H1 (cell line): ENCODE results near the gene TAF3. TPM values are rescaled to one million over a fixed set of nuclear protein-coding genes. Genes with fewer than 3 reads are reported as not detected.

Experiments used
- CTCF ChIA-PET: fragments of 300-600 bp; sonication (Branson Sonifier 250); formaldehyde crosslinking; loops from one replicate; lab custom pipeline; 2021; ENCODE audit not compliant: partially characterized antibody; lab: Charles Lee
- POLR2A ChIA-PET: fragments of 300-600 bp; sonication (Branson Sonifier 250); formaldehyde crosslinking; loops from one replicate; lab custom pipeline; 2021; ENCODE audit warnings: inconsistent platforms; ENCODE audit not compliant: partially characterized antibody; lab: Charles Lee
- DNase-seq, 2 experiments: peaks; one replicate each; pipeline versions ENCODE4 v3.0.0 to v3.0.0-alpha.2; 2010 to 2022; ENCODE audit warnings: low spot score in 2 of 2, low read depth in 1 of 2, mixed read lengths in 1 of 2
- FAIRE-seq: peaks from 2 replicates; lab custom pipeline; 2011; peaks lifted over from hg19 to GRCh38; lab: Jason Lieb, UNC
- H2AFZ ChIP-seq: 2 replicates; pipeline ENCODE4 v1.8.1; 2012; ENCODE audit warnings: low read length, inconsistent platforms
- H2AK5ac ChIP-seq: 2 replicates; pipeline ENCODE4 v1.6.1; 2013; ENCODE audit warnings: low read depth, low read length
- H2BK120ac ChIP-seq: replicated peaks from 2 replicates; pipeline ENCODE3; 2013; ENCODE audit warnings: low read depth, low read length, inconsistent platforms
- H2BK12ac ChIP-seq: 2 replicates; pipeline ENCODE4 v1.6.1; 2013; ENCODE audit warnings: low read depth, low read length
- H2BK15ac ChIP-seq: 2 replicates; pipeline ENCODE4 v1.6.1; 2013; ENCODE audit warnings: low read length
- H2BK20ac ChIP-seq: 2 replicates; pipeline ENCODE4 v1.6.1; 2013; ENCODE audit warnings: low read length
- H2BK5ac ChIP-seq: 2 replicates; pipeline ENCODE4 v1.6.1; 2013; ENCODE audit warnings: low read depth, low read length
- H3K14ac ChIP-seq: 2 replicates; pipeline ENCODE4 v1.6.1; 2013; ENCODE audit warnings: inconsistent platforms; ENCODE audit not compliant: insufficient read length
- H3K18ac ChIP-seq: 2 replicates; pipeline ENCODE4 v1.6.1; 2013; ENCODE audit warnings: low read length; ENCODE audit errors: extremely low read depth
- H3K23ac ChIP-seq: 2 replicates; pipeline ENCODE4 v1.6.1; 2013; ENCODE audit warnings: inconsistent platforms; ENCODE audit not compliant: insufficient read length
- H3K23me2 ChIP-seq: 2 replicates; pipeline ENCODE4 v1.6.1; 2013; ENCODE audit warnings: low read depth, low read length
- H3K27ac ChIP-seq: 2 replicates; pipeline ENCODE4 v1.6.1; 2011; ENCODE audit warnings: low read depth, low read length, inconsistent platforms
- H3K27me3 ChIP-seq, 4 experiments: replicated peaks in 1 of 4; 1 replicate in 1 of 4; 2 replicates in 3 of 4; pipeline versions ENCODE4 v1.6.1 to v1.8.1; 2011 to 2013; ENCODE audit warnings: low read length in 3 of 4, mild to moderate bottlenecking in 3 of 4, inconsistent platforms in 2 of 4, mixed read lengths in 2 of 4, moderate library complexity in 1 of 4; ENCODE audit not compliant: control insufficient read depth in 3 of 4, insufficient read depth in 3 of 4; ENCODE audit errors: extremely low read depth in 1 of 4
- H3K36me3 ChIP-seq, 4 experiments: 2 replicates each; pipeline versions ENCODE4 v1.6.1 to v1.8.1; 2011 to 2013; ENCODE audit warnings: mild to moderate bottlenecking in 4 of 4, low read length in 3 of 4, moderate library complexity in 2 of 4, control low read depth in 1 of 4, inconsistent platforms in 1 of 4; ENCODE audit not compliant: insufficient read depth in 4 of 4, control insufficient read depth in 2 of 4
- H3K4ac ChIP-seq: replicated peaks from 2 replicates; pipeline ENCODE3; 2013; ENCODE audit warnings: low read length, low read depth, mixed read lengths, inconsistent platforms; ENCODE audit not compliant: insufficient read length
- H3K4me1 ChIP-seq, 4 experiments: replicated peaks in 1 of 4; 1 replicate in 1 of 4; 2 replicates in 3 of 4; pipeline versions ENCODE4 v1.6.1 to v1.8.1; 2011 to 2013; ENCODE audit warnings: low read length in 3 of 4, inconsistent platforms in 2 of 4, mixed read lengths in 1 of 4; ENCODE audit not compliant: insufficient read depth in 4 of 4, control insufficient read depth in 3 of 4
- H3K4me2 ChIP-seq, 2 experiments: 2 replicates each; pipeline versions ENCODE4 v1.6.1 to v1.8.1; 2011 to 2013; ENCODE audit warnings: low read depth in 2 of 2, low read length in 2 of 2, control low read depth in 1 of 2, inconsistent platforms in 1 of 2, mild to moderate bottlenecking in 1 of 2; ENCODE audit not compliant: insufficient read depth in 1 of 2
- H3K4me3 ChIP-seq, 4 experiments: fragments of 200-600, 300-600 bp in 1 of 4; sonication (generic), shearing (Covaris generic), sonication (Bioruptor Twin) in 1 of 4; 2 replicates each; pipeline versions ENCODE4 v1.5.1 to v1.8.1; 2011 to 2016; ENCODE audit warnings: low read length in 4 of 4, low read depth in 3 of 4, control low read depth in 2 of 4, inconsistent platforms in 2 of 4, mild to moderate bottlenecking in 2 of 4, mixed read lengths in 1 of 4, moderate library complexity in 1 of 4; ENCODE audit not compliant: insufficient read depth in 2 of 4; ENCODE audit errors: extremely low read depth in 1 of 4
- H3K56ac ChIP-seq: replicated peaks from 2 replicates; pipeline ENCODE3; 2013; ENCODE audit warnings: low read depth, mild to moderate bottlenecking, mixed read lengths, low read length, inconsistent platforms; ENCODE audit not compliant: insufficient read length
- H3K79me1 ChIP-seq: 2 replicates; pipeline ENCODE4 v1.6.1; 2013; ENCODE audit warnings: low read depth, low read length, control low read depth
- H3K79me2 ChIP-seq, 2 experiments: 2 replicates each; pipeline versions ENCODE4 v1.6.1 to v1.8.1; 2012 to 2013; ENCODE audit warnings: low read length in 2 of 2, mild to moderate bottlenecking in 2 of 2, inconsistent platforms in 1 of 2; ENCODE audit not compliant: insufficient read depth in 2 of 2, control insufficient read depth in 1 of 2
- H3K9ac ChIP-seq, 4 experiments: replicated peaks in 1 of 4; 1 replicate in 1 of 4; 2 replicates in 3 of 4; pipeline versions ENCODE4 v1.6.1 to v1.8.1; 2011 to 2013; ENCODE audit warnings: low read depth in 3 of 4, low read length in 3 of 4, control low read depth in 2 of 4, mild to moderate bottlenecking in 2 of 4, moderate library complexity in 2 of 4, inconsistent platforms in 1 of 4; ENCODE audit errors: extremely low read depth in 1 of 4
- H3K9me3 ChIP-seq, 2 experiments: 2 replicates each; pipeline versions ENCODE4 v1.6.1 to v1.8.1; 2012 to 2013; ENCODE audit warnings: mild to moderate bottlenecking in 2 of 2, moderate library complexity in 2 of 2, control low read depth in 1 of 2, inconsistent platforms in 1 of 2, low read depth in 1 of 2, low read length in 1 of 2, mixed read lengths in 1 of 2; ENCODE audit not compliant: insufficient read depth in 2 of 2
- H4K20me1 ChIP-seq, 2 experiments: replicated peaks in 1 of 2; 2 replicates each; pipeline versions ENCODE3 to v1.8.1; 2011 to 2013; ENCODE audit warnings: inconsistent platforms in 2 of 2, low read length in 2 of 2, mild to moderate bottlenecking in 1 of 2; ENCODE audit not compliant: insufficient read depth in 2 of 2, control insufficient read depth in 1 of 2
- H4K5ac ChIP-seq: 2 replicates; pipeline ENCODE4 v1.6.1; 2013; ENCODE audit warnings: low read length, low read depth, mixed read lengths, inconsistent platforms; ENCODE audit not compliant: insufficient read length
- H4K8ac ChIP-seq: 2 replicates; pipeline ENCODE4 v1.8.0; 2013; ENCODE audit warnings: mild to moderate bottlenecking, moderate library complexity, low read length, inconsistent platforms; ENCODE audit not compliant: insufficient read depth; ENCODE audit errors: extremely low read depth
- H4K91ac ChIP-seq: replicated peaks from 2 replicates; pipeline ENCODE3; 2013; ENCODE audit warnings: low read length, mixed read lengths, inconsistent platforms; ENCODE audit not compliant: insufficient read length
- CBX5 ChIP-seq: fragments of 300-800, 300-1000 bp; sonication (generic); IDR thresholded peaks from 2 replicates; pipeline ENCODE4 v1.7.1; 2016; ENCODE audit warnings: antibody characterized with exemption, low read length, low read depth
- CHD1 ChIP-seq: IDR thresholded peaks from 2 replicates; pipeline ENCODE4 v1.6.1; 2012; ENCODE audit warnings: low read depth, low read length, improper control_type of control experiment
- CREB1 ChIP-seq: IDR thresholded peaks from 2 replicates; pipeline ENCODE4 v1.6.1; 2012; ENCODE audit warnings: inconsistent platforms
- GABPA ChIP-seq: IDR thresholded peaks from 2 replicates; pipeline ENCODE4 v1.6.1; 2011; ENCODE audit warnings: mild to moderate bottlenecking, low read length, moderate library complexity, borderline replicate concordance; ENCODE audit not compliant: insufficient read depth
- KDM5A ChIP-seq: fragments of 200-600 bp; IDR thresholded peaks from 2 replicates; pipeline ENCODE4 v1.7.1; 2012; ENCODE audit warnings: mild to moderate bottlenecking, low read length, inconsistent platforms, mixed read lengths
- RNF2 ChIP-seq: fragments of 200-900, 300-1000 bp; sonication (generic); IDR thresholded peaks from 2 replicates; pipeline ENCODE4 v1.7.1; 2016; ENCODE audit warnings: borderline replicate concordance, low read depth, mild to moderate bottlenecking, antibody characterized with exemption, low read length; ENCODE audit not compliant: poor library complexity, severe bottlenecking; ENCODE audit errors: missing control alignments
- SP4 ChIP-seq: IDR thresholded peaks from 2 replicates; pipeline ENCODE4 v1.6.1; 2012; ENCODE audit warnings: low read length, inconsistent platforms
- TCF12 ChIP-seq: IDR thresholded peaks from 2 replicates; pipeline ENCODE4 v1.6.1; 2011; ENCODE audit warnings: low read depth, mild to moderate bottlenecking, low read length
- ZNF274 ChIP-seq: IDR thresholded peaks from 2 replicates; pipeline ENCODE4 v1.7.0; 2012; ENCODE audit warnings: low read length, borderline replicate concordance; ENCODE audit errors: extremely low read depth
- WGBS, 2 experiments: shearing (Covaris generic) in 1 of 2; methylation state at CpG; one replicate each; pipeline versions ENCODE4 v1.1.6 to v1.1.7; 2013 to 2015; ENCODE audit warnings: low lambda C conversion rate in 2 of 2, mixed read lengths in 2 of 2, inconsistent platforms in 1 of 2, low coverage in 1 of 2, missing lambda C conversion rate in 1 of 2; ENCODE audit not compliant: insufficient replicate concordance in 2 of 2, insufficient coverage in 1 of 2, insufficient read length in 1 of 2; ENCODE audit errors: extremely low coverage in 1 of 2, missing lambda C conversion rate in 1 of 2; 5-methylcytosine and 5-hydroxymethylcytosine counted together
- polyA plus RNA-seq, 7 experiments: library from polyadenylated mRNA; depleted of rRNA in 3 of 7; stranded (reverse) in 5 of 7; unstranded in 2 of 7; fragments of >200 nt in 5 of 7; fragments of 200-250 nt in 2 of 7; gene quantifications; 1 replicate in 5 of 7; 2 replicates in 1 of 7; 4 replicates in 1 of 7; pipeline versions ENCODE4 v1.2.1 to v1.2.3, GENCODE V29; 2011 to 2013; ENCODE audit warnings: missing spikeins in 2 of 7, mixed read lengths in 2 of 7
- total RNA-seq: library from RNA; stranded (reverse); fragmentation: NEBNext Ultra II Directional; extraction: Animal tissue kit (Norgen Biotek cat#: 25700); gene quantifications from 2 replicates; pipeline ENCODE4 v1.2.1, GENCODE V29; 2021
- TF ChIP-seq, protein P1 (sequence below): IDR thresholded peaks from 2 replicates; pipeline ENCODE4 v1.6.1; 2011; ENCODE audit warnings: low read length, improper control_type of control experiment
- TF ChIP-seq, protein P2 (sequence below): IDR thresholded peaks from 2 replicates; pipeline ENCODE4 v1.6.1; 2012; ENCODE audit warnings: inconsistent platforms

The TAF3 gene
- total and polyA plus RNA-seq, 2 of the 8 experiments (the other 6 are each of a cell fraction or from before 2014, with no cell fraction given), result 1.5 to 11.2 TPM

DNA sequence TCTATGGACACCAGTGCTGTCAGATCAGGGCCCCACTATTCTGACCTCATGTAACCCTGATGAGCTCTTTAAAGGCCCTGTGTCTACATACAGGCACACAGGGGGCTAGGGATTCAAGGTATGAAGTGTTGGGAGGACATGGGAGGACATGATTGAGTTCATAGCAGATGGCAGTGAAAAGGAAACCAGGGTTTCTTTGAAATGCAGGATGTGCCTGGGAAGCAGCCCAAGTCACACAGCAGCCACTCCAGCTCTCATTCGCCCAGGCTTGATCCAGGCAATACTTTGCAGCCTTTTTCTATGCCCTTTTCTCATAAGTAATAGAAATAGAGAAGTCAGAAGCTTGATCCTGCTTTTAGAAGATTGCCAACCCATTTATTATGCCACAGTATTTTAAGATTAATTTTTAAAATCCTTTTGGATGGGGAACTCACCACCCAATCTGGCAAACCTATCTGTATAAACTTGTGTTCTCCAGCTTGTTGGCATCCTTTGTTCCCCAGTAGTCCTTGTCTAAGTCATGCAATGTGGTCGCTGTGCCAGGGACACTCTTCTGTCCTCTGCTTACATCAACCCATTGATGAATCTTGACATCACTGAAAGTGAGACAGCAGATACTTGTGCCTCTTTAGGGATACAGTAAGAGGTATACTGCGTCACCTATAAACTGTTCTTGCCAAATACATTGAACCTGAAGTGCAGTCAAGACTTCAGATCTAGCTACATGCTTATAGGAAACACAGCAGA is 95.0 kb downstream of the TAF3 start:
- 83% methylated on average over 3 of the region's 3 CpGs; no CpG with 5 or more reads in 1 of the 2 experiments for WGBS, 2 experiments
- no peak for TF ChIP-seq RNF2
- TF ChIP-seq SP4, result no peak
- no peak for TF ChIP-seq CBX5
- TF ChIP-seq GABPA, result no peak
- no peak for TF ChIP-seq KDM5A
- TF ChIP-seq CHD1, result no peak
- TF ChIP-seq, protein P1, sequence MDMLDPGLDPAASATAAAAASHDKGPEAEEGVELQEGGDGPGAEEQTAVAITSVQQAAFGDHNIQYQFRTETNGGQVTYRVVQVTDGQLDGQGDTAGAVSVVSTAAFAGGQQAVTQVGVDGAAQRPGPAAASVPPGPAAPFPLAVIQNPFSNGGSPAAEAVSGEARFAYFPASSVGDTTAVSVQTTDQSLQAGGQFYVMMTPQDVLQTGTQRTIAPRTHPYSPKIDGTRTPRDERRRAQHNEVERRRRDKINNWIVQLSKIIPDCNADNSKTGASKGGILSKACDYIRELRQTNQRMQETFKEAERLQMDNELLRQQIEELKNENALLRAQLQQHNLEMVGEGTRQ, result no peak
- TF ChIP-seq TCF12, result no peak
- no peak for TF ChIP-seq CREB1
- TF ChIP-seq, protein P2, sequence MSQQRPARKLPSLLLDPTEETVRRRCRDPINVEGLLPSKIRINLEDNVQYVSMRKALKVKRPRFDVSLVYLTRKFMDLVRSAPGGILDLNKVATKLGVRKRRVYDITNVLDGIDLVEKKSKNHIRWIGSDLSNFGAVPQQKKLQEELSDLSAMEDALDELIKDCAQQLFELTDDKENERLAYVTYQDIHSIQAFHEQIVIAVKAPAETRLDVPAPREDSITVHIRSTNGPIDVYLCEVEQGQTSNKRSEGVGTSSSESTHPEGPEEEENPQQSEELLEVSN, result no peak
- no peak for TF ChIP-seq ZNF274

More for the DNA sequence above, 95.0 kb downstream of the TAF3 start:
- no peak overlapping the region for H3K14ac ChIP-seq
- H3K9me3 ChIP-seq, result no peaks in the 10 kb centered on the region
- H3K36me3 ChIP-seq, result no peaks in the 10 kb centered on the region
- H3K56ac ChIP-seq, result no peak overlapping the region
- no peak overlapping the region for H2AFZ ChIP-seq
- POLR2A ChIA-PET, result no interaction called here
- H3K27me3 ChIP-seq, result no peaks in the 10 kb centered on the region
- no peak overlapping the region for H2BK20ac ChIP-seq
- DNase-seq, result no peak
- H4K91ac ChIP-seq, result no peak overlapping the region
- no peaks in the 10 kb centered on the region for H3K79me2 ChIP-seq
- H3K9ac ChIP-seq, result no peak overlapping the region
- H3K27ac ChIP-seq, result no peak overlapping the region
- no peak overlapping the region for H4K8ac ChIP-seq
- no peak overlapping the region for H3K4me3 ChIP-seq
- no peak overlapping the region for H3K4me2 ChIP-seq
- CTCF ChIA-PET, result interaction anchor here (0.6 kb wide), 1 partner anchor 1319 kb away, joined by 3 read pairs; no protein-coding TSS in a partner anchor
- H3K4ac ChIP-seq, result no peak overlapping the region
- H2BK120ac ChIP-seq, result no peak overlapping the region
- H4K5ac ChIP-seq, result no peak overlapping the region
- H2BK12ac ChIP-seq, result no peak overlapping the region
- H2BK5ac ChIP-seq, result no peak overlapping the region; the same call in 1 of the 2 replicates
- no peak overlapping the region for H3K23ac ChIP-seq
- H2AK5ac ChIP-seq, result no peak overlapping the region
- H4K20me1 ChIP-seq, result peaks cover 0 to 2% of the 10 kb centered on the region in 2 experiments
- no peak for FAIRE-seq
- H3K18ac ChIP-seq, result no peak overlapping the region
- H3K23me2 ChIP-seq, result no peaks in the 10 kb centered on the region
- H3K79me1 ChIP-seq, result no peaks in the 10 kb centered on the region; the same call in 1 of the 2 replicates
- H3K4me1 ChIP-seq, result peaks cover 2 to 4% (median 3%) of the 10 kb centered on the region in 4 experiments; a peak in 3 of 7 replicates
- no peak overlapping the region for H2BK15ac ChIP-seq
